Measurements from ENCODE around the gene TRAF5. TPM values are rescaled to one million over a fixed set of nuclear protein-coding genes. Genes with fewer than 3 reads are reported as not detected.

Gene TRAF5
- total and polyA plus RNA-seq, 4 donors = 0.68 to 3.3 (median 1.6) TPM

DNA sequence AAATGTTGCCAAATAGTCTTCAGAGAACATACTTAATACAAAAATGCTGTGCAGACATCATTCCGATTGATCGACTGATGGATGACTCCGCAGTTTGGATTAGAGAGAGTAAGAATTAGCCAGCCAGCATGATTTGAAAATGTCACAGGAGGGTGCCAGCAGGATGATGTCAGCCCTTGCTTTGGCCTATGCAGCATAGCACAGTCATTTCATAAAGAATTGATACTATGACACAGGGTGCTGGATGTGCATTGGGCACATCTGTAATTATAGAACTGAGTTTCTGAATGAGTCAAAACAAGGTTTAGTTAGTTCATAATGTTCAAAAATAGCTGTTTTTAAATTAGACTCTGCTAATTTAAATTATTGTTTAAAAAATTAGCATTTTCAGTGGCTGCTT lies 21.6 kb upstream of the TRAF5 start (continued):
- TF ChIP-seq, protein P1, sequence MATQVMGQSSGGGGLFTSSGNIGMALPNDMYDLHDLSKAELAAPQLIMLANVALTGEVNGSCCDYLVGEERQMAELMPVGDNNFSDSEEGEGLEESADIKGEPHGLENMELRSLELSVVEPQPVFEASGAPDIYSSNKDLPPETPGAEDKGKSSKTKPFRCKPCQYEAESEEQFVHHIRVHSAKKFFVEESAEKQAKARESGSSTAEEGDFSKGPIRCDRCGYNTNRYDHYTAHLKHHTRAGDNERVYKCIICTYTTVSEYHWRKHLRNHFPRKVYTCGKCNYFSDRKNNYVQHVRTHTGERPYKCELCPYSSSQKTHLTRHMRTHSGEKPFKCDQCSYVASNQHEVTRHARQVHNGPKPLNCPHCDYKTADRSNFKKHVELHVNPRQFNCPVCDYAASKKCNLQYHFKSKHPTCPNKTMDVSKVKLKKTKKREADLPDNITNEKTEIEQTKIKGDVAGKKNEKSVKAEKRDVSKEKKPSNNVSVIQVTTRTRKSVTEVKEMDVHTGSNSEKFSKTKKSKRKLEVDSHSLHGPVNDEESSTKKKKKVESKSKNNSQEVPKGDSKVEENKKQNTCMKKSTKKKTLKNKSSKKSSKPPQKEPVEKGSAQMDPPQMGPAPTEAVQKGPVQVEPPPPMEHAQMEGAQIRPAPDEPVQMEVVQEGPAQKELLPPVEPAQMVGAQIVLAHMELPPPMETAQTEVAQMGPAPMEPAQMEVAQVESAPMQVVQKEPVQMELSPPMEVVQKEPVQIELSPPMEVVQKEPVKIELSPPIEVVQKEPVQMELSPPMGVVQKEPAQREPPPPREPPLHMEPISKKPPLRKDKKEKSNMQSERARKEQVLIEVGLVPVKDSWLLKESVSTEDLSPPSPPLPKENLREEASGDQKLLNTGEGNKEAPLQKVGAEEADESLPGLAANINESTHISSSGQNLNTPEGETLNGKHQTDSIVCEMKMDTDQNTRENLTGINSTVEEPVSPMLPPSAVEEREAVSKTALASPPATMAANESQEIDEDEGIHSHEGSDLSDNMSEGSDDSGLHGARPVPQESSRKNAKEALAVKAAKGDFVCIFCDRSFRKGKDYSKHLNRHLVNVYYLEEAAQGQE (IDR thresholded peaks at IDR 0.05) = no peak
- no peak for TF ChIP-seq TAF1 (conservative IDR thresholded peaks at IDR 0.05)
- no peak for TF ChIP-seq EGR1 (IDR thresholded peaks at IDR 0.05; ENCODE audit: low read depth in 2 of 2)
- TF ChIP-seq, protein P2, sequence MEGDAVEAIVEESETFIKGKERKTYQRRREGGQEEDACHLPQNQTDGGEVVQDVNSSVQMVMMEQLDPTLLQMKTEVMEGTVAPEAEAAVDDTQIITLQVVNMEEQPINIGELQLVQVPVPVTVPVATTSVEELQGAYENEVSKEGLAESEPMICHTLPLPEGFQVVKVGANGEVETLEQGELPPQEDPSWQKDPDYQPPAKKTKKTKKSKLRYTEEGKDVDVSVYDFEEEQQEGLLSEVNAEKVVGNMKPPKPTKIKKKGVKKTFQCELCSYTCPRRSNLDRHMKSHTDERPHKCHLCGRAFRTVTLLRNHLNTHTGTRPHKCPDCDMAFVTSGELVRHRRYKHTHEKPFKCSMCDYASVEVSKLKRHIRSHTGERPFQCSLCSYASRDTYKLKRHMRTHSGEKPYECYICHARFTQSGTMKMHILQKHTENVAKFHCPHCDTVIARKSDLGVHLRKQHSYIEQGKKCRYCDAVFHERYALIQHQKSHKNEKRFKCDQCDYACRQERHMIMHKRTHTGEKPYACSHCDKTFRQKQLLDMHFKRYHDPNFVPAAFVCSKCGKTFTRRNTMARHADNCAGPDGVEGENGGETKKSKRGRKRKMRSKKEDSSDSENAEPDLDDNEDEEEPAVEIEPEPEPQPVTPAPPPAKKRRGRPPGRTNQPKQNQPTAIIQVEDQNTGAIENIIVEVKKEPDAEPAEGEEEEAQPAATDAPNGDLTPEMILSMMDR (IDR thresholded peaks at IDR 0.05; ENCODE audit: low read depth, low read length, missing input control) = no peak
- TF ChIP-seq FOXA2 (IDR thresholded peaks at IDR 0.05) = no peak
- TF ChIP-seq RXRA (IDR thresholded peaks at IDR 0.05) = no peak

DNA sequence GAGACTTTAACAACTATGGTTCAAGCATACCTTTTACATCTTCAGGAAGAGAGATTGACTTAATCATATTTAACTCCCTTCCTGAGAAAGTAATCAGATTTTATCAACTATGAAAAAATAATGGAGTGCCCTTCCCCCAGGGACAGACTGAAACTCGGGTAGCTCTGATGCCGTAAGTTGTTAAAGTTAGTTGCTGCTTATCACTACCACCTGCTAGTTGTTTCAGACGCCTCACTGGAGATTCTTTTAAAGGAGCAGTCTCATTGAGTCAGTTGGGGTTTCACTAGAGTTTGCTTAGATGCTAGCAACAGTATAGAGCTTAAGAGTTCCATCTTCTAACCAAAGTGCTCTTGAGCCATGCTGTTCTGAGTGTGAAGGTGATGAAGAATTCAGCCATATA lies 17.0 kb upstream of the TRAF5 start:
- Histone ChIP-seq H3K27me3 (ENCODE audit: control insufficient read depth in 4 of 4, insufficient read depth in 4 of 4, low read length in 3 of 4) (no peaks in the 10 kb centered on the region), H3K36me3 (ENCODE audit: control insufficient read depth in 4 of 4, insufficient read depth in 3 of 4, low read depth in 1 of 4, low read length in 3 of 4) (peaks cover 9 to 49% (median 25%) of the 10 kb centered on the region in 4 donors), H3K27ac (ENCODE audit: low read depth in 1 of 2, low read length in 2 of 2) (no peak overlapping the region), H3K9me3 (ENCODE audit: control insufficient read depth in 4 of 4, low read length in 3 of 4) (no peaks in the 10 kb centered on the region), H3K9ac (ENCODE audit: low read depth in 1 of 2, low read length in 2 of 2) (no peak overlapping the region), H3K4me1 (ENCODE audit: control insufficient read depth in 4 of 4, insufficient read depth in 4 of 4, low read length in 3 of 4) (no peaks in the 10 kb centered on the region), H3K4me3 (ENCODE audit: low read depth in 1 of 3, low read length in 3 of 3) (no peak overlapping the region)
- DNase-seq (ENCODE audit: low spot score) = no peak
- TF ChIP-seq, protein P3, sequence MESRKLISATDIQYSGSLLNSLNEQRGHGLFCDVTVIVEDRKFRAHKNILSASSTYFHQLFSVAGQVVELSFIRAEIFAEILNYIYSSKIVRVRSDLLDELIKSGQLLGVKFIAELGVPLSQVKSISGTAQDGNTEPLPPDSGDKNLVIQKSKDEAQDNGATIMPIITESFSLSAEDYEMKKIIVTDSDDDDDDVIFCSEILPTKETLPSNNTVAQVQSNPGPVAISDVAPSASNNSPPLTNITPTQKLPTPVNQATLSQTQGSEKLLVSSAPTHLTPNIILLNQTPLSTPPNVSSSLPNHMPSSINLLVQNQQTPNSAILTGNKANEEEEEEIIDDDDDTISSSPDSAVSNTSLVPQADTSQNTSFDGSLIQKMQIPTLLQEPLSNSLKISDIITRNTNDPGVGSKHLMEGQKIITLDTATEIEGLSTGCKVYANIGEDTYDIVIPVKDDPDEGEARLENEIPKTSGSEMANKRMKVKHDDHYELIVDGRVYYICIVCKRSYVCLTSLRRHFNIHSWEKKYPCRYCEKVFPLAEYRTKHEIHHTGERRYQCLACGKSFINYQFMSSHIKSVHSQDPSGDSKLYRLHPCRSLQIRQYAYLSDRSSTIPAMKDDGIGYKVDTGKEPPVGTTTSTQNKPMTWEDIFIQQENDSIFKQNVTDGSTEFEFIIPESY (IDR thresholded peaks at IDR 0.05) = no peak
- TF ChIP-seq HNF4A (conservative IDR thresholded peaks at IDR 0.05) = no peak
- TF ChIP-seq, protein P4, sequence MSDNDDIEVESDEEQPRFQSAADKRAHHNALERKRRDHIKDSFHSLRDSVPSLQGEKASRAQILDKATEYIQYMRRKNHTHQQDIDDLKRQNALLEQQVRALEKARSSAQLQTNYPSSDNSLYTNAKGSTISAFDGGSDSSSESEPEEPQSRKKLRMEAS (IDR thresholded peaks at IDR 0.05) = no peak
- no peak for TF ChIP-seq FOXA2 (IDR thresholded peaks at IDR 0.05)
- no peak for TF ChIP-seq GABPA (IDR thresholded peaks at IDR 0.05 in 1 of 2, conservative IDR thresholded peaks at IDR 0.05 in 1 of 2)
- TF ChIP-seq FOXA1 (IDR thresholded peaks at IDR 0.05) = no peak
- TF ChIP-seq HNF4G (IDR thresholded peaks at IDR 0.05) = no peak
- no peak for TF ChIP-seq RAD21 (IDR thresholded peaks at IDR 0.05)
- TF ChIP-seq, protein P2 (IDR thresholded peaks at IDR 0.05; ENCODE audit: low read depth, low read length, missing input control) = no peak
- no peak for TF ChIP-seq YY1 (IDR thresholded peaks at IDR 0.05)
- no peak for TF ChIP-seq JUND (IDR thresholded peaks at IDR 0.05)
- TF ChIP-seq, protein P5, sequence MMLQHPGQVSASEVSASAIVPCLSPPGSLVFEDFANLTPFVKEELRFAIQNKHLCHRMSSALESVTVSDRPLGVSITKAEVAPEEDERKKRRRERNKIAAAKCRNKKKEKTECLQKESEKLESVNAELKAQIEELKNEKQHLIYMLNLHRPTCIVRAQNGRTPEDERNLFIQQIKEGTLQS (IDR thresholded peaks at IDR 0.05) = no peak
- TF ChIP-seq, protein P1 (IDR thresholded peaks at IDR 0.05) = no peak
- no peak for TF ChIP-seq SP1 (IDR thresholded peaks at IDR 0.05)
- TF ChIP-seq RXRA (IDR thresholded peaks at IDR 0.05) = no peak
- no peak for TF ChIP-seq NR2F2 (IDR thresholded peaks at IDR 0.05)
- no peak for TF ChIP-seq EGR1 (IDR thresholded peaks at IDR 0.05; ENCODE audit: low read depth in 2 of 2)
- no peak for TF ChIP-seq TAF1 (conservative IDR thresholded peaks at IDR 0.05)
- WGBS = 82% methylated on average over 3 of the region's 3 CpGs
